ENCODE results near the gene MRPS6.

MRPS6 gene

DNA sequence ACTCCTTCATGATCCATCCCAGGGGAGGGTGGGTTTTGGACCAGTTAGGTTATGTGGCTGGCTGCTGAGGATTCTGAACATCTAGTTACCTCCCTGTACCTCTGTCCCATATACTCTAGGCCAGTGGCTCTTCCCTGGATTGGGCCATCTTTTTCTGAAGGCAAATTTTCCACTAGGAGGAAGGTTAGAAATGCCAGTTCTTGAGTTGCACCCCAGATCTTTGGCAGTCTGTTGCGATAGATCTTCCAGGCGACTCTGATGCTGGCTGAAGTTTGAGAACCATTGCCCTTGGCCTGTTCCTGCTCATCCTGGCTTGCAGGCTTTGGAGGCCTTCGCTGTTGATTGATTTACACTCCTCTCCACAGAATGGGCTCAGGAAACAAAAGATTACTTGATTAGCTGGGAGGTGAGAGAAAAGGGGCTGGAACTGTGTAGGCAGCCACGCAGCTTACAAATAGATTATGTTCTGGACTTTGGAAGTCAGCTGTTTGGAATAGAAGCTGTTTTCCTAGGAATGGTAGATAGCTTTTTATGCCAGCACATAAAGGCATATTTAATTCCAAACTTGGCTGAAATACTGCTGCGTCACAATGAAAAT, 110.1 kb downstream of the MRPS6 start:
- no peak for DNase-seq

DNA sequence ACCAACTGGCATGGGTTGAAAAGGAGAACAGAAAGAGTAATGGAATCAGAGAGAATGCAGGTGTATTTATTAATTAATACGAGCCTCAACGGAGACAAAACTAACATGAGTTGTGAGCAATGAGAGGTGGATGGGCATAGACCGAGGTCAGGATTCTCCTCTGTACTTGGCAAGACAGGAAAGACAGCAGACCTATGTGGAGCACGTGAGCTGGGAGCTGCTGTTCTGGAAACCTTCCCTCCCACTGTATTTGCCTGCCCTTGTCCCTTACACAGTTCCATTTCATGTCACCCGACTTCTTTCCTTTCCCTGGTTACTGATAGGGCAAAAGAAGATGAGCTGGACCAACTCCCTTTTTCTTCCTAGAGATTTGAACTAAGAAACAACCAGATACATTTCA, 110.9 kb downstream of the MRPS6 start:
- DNase-seq, result no peak

DNA sequence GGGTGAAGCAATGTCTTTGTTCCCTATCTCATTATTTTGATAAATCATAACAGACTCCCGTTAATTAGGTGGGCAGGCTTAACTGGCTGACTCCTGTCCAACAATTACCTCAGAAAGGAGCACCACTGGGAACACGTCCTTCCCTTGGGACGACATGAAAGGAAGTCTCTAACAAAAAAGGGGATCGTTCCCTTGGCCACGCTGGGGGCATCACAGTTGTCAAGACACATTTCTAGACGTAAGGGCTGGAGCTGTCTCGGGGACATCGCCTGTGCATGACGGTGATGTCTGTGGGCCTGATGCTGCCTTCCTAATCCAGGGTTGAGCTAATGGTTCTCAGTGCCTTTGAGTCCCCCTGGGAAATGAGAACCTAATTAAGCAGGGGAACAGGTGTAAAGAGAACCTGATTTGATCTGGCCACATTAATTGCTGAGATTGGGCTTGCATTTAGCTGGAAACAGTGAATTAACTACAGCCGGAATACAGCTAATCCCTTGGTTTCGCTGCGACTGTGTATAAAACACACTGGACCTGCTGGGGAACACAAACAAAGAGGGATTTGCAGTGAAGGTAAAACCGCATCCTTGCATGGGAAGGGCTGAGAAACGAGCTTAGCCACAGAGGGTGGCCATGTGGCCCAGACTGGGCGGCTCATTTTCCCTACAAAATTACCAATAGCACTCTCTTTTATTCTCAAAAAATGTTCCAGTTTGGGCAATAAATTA, 111.8 kb downstream of the MRPS6 start:
- no peak for DNase-seq

DNA sequence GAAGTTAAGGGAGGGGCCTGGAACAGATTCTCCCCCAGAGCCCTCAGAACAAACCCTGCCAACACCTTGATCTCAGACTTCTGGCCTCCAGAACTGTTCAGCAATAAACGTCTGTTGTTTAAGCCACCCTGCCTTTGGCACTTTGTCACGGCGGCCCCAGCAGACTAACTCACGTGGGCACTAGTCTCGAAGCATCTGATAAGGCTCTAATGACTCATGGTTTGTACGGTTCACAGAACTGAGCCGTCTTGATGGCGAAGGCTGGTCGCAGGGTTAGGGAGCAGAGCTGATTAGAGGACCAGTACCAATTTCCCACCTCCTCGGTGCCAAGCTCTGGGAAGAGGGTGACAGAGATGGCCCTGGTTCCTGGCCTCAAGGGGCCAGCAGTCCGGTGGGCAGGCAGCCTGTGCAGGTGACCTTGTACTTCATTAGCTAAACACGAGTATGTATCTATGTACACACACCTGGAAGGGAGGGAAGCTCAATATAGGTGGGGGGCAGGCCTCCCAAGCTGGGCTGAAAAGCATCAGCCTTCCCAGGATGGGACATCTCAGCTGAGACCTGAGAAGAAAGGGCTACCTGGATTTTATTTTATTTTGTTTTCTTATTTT, 112.8 kb downstream of the MRPS6 start:
- DNase-seq, result no peak

DNA sequence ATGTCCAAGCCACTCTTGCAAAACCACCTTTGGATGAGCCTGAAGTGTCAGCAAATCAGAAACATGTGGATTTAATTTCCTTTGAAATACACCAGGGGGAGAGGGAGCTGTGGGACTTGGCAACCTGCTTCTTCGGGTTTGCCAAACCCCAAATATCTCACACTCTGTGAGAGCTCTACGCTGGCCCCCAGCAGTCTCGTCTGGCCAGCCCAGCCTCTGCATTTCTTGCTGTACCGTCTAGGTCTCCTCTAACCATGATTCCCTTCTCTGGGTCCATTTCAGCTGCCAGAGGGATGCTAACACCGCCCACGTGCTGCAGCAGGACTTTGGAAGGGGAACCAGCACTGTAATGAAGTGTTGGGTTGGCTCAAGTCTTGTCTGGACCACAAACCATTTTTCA, 114.6 kb downstream of the MRPS6 start:
- DNase-seq, result no peak

DNA sequence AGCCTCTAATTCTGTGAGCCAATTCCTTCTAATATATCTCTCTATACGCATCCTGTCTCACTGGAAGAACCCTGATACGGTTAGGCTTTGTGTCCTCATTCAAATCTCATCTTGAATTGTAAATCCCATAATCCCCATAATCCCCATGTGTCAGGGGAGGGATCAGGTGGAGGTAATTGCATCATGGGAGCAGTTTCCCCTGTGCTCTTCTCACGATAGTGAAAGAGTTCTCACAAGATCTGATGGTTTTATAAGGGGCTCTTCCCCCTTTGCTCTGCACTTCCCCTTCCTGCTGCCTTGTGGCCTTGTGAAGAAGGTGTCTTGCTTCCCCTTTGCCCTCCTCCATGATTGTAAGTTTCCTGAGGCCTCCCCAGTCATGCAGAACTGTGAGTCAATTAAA, 116.1 kb downstream of the MRPS6 start:
- no peak for DNase-seq

DNA sequence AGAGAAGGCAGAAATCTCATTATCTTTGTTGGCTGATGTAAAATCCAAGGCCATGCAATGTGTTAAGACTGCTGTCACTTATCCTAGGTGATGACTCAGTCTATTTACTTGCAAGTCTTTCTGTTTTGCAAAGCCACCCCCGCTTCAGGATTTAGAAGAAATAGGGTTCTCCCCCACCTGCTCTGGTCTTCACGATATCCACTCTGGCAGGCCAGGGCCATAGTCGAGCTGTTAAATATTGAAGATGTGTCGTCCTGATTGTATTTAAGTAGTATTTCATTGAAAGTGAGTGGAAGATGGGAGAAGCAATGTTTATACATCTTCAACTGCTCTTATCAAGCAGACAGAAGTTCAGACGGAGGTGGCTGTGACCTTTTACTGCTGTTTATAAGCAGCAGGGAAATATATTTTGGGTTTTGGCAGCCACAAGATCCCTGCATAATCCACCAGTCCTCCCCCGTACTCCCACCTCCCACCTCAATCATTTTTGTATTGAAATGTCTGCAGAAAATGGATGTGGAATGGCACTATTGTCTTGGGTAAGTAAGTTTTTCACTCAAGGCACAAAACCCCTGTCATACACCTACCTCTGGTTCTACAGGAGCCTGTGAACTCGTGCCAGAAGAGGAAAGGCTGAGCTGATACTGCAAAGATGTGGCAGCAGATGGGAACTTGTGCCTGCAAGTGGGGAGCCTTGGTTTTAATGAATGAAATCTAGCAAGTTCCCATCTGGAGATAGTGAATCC, 117.4 kb downstream of the MRPS6 start:
- DNase-seq, result no peak

DNA sequence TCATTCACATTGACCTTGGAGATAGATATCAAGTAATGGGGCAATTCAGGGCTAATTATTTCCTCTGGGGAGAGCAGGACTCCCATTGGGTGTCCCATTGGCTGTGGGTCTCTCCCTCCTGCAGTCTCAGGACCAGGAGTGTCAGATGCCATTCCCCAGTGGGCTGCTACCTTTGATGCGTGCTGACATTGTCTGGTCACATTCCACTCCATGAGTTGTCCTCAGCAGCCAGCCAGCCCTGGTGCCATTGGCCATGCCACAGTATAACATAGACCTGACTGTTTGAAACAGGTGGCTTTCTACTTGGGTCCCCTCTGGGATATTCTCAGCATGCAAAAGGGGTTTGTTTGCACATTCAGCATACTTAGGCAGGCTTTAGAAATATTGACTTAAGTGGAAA, 118.5 kb downstream of the MRPS6 start:
- no peak for DNase-seq
